Stimulated activated CD8-positive, alpha-beta memory T cell treated with anti-CD3 and anti-CD28 coated beads, Interleukin-12 subunit alpha, Interleukin-12 subunit beta, amount 100 ng/mL, for 4 hours (primary cell): ENCODE measurements around the gene SH3BP2.

Experiments
- DNase-seq: peaks from one replicate; pipeline ENCODE4 v3.0.0-alpha.2; 2020; ENCODE audit warnings: low read depth

Gene SH3BP2

GRCh38 chr4:2803624-2804448 lies 11.0 kb downstream of the SH3BP2 start:
- no peak for DNase-seq

- DNase-seq = no peak
Observed at GRCh38 chr4:2804449-2804972, 11.6 kb downstream of the SH3BP2 start.

GRCh38 chr4:2804973-2805501 lies 12.2 kb downstream of the SH3BP2 start:
- DNase-seq = no peak

DNA sequence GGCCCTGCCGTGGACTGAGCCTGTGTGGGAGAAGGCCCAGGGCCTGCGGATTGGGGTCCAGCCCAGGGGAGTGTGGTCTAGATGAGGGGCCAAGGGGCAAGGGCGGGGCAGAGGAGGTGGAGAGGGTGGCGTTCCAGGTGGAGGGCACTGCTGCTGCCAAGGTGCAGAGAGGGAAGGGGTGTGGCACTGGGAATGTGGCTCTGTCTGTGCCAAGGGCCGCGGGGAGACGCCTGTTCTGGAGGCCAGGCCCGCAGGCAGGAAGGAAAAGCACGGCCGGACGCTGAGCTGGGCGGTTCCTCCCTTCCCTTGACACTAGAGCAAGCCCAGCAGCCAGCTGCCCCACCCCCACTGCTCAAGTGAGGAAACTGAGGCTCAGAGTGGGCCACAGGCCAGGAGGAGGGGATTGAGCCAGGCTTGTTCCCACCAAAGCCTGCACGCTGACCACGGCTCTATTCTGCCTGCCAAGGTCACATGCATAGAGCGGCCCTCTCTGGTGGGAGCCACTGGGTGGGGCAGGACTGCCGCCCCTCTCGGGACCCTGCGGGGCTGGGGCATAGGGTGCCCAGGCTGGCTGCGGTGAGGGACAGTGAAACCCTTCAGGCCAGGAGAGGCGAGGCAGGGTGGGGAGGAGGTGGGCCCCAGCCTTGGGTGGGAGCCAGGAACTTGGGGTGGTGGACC lies 13.0 kb downstream of the SH3BP2 start:
- no peak for DNase-seq

DNA sequence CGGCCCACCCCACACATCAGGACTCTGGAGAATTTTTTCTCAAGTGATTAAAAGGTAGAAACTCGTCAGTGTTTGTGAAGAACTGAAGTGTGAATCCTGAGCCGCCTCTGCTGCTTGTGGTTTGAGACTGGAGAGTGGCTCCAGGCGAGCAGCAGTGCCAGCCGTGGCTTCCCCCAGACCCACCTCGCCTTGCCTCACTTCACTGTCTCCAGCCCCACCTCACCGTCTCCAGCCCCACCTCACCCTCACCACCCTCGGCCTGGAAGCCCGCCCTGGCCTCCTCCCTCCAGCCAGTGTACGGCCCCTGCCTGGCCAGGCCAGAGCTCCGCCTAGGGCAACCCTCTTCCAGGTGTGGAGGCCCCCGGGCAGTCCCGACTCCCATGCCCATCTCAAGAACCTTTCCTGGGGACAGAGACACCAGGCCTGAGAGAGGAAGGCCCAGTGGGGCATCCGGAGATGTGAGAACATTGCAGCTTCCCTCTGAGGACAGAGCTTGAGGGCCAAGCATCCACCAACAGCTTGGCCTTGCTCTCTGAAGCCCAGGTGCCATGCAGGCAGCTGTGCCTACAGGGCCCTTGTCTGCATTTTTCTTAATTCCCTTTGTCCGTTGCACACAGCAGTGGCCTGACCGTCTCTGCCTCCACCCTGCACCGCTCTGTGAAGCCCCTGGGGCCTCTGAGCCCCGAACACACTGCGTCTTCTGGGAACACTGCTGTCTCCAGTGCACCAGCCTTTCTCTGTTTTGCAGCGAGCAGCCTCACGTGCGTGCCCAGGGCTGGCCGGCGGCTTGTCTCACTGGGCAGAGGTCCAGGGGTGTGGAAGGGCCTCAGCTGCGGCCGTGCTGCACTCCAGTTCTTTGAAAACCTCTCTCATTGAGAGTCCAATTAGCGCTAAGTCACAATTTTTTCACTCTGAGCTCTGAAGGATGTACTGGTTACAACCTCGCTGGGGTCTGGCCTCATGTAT lies 13.8 kb downstream of the SH3BP2 start:
- no peak for DNase-seq

DNA sequence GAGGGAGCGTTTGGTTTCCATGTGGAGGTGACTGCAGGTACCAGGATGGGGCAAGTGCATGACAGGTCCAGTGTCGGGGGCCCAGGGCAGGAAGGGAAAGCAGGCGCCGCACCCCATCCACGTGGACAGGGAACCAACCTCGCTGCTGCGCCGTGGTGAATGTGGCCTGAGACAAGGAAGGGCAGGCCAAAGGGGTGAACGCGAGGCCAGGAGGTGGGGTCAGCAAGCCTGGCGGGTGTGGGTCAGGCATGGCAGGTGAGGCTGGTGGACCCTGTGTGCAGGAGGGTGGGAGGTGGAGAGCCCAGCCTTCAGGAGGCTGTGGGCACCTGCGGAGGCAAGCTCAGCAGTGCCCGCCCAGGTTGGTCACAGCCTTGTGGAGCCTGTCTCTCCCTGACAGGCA lies 14.7 kb downstream of the SH3BP2 start:
- no peak for DNase-seq

DNA sequence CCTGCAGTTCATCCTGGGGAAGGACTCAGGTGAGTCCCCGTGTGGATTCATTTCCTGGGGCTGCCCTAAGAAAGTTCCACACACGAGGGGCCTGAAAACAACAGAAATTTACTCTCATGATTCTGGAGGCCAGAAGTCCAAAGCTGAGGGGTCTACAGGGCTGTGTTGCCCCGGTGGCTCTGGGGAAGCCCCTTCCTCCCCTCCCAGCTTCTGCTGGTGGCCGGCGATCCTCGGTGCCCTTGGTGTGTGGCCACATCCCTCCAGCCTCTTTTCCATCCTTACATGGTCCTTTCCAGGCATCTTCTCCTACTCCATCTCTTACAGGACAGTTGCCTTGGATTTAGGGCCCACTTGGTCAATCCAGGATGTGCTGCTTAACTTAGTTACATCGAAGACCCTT lies 15.1 kb downstream of the SH3BP2 start:
- no peak for DNase-seq

GRCh38 chr4:2809610-2810180 lies 16.8 kb downstream of the SH3BP2 start:
- no peak for DNase-seq

DNA sequence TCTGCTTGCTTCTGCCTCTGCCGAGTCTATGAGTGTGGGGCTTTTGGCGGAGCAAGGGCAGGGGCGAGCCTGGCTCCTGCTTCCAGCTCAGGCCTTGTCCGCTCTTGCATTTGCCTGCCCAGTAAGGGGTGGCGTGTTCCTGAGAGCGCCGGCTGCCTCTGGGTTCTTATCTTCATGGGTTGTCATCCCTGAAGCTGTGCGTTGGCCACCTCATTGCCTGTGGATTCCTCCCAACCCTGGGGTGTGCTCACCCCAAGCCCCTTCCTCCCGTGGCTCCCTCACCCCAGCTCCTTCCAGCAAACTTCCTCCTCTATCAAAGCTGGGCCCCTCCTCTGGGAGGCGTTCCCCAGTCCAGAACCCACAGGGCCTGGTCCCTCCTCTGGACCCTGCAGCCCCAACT lies 17.5 kb downstream of the SH3BP2 start:
- DNase-seq = no peak

- no peak for DNase-seq
Observed at GRCh38 chr4:2811830-2812611, 19.1 kb downstream of the SH3BP2 start.

DNA sequence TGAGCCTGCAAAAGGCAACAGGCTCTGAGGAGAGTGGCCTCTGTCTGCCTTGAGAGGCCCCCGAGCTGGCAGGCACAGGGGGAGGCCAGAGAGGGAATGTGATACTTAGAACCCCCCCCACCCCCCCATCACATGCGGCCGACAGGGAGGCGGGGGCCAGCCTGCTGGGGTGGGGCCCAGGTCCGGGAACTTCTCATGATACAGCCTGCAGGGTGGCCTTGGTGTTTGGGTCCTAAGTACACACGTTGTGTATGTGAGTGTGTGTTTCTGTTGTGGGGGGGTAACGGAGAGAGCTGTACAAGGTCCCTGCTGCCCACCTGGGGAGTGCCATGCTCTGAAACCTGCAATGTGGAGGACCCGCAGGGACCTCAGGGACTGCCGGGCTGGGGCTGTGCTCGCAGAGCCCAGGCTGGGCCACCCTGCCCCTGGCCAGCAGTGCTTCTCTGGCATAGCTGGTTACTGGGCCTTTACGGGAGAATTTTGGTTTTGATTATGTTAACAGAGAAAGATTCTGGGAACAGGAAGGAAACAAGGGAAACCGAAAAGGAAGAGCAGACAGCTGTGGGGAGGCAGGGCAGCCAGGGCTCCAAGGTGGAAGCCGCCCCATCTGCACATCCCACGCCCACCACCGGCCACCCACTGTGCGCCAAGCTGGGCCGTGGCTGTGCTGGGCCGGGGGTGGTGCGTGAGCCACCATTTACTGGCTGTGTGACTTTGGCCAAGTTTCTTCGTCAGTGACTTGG lies 19.9 kb downstream of the SH3BP2 start:
- no peak for DNase-seq

GRCh38 chr4:2813446-2814405 lies 20.8 kb downstream of the SH3BP2 start:
- DNase-seq = no peak

DNA sequence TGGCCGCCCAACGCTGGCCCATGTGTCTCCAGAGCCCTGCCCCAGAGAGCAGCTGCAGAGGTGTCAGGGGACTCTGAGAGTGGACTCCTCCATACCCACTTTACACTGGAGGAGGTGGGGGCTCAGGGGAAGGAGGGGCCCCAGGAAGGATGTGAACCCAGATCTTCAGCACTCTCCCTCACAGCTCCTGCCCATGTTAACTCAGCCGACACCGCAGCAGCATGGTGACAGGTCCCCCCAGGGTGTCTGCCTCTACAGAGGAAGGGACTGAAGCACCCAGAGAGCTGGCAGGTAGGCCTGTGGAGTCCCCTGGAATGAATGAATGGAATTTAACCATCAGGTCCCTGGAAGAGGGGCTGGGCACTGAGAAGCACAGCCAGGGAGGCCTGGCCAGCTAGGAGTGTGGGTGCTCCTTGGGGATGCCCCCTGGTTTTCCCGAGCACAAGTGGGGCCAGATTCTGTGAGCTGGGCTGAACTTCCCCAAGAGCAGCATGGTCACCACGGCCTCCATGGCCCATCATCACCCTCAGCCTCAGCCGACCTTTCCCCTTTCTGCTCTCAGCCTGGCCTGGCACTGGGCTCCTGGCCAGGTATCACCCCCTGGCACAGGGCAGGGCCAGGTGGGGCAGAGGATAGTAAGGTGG lies 21.9 kb downstream of the SH3BP2 start:
- no peak for DNase-seq

DNA sequence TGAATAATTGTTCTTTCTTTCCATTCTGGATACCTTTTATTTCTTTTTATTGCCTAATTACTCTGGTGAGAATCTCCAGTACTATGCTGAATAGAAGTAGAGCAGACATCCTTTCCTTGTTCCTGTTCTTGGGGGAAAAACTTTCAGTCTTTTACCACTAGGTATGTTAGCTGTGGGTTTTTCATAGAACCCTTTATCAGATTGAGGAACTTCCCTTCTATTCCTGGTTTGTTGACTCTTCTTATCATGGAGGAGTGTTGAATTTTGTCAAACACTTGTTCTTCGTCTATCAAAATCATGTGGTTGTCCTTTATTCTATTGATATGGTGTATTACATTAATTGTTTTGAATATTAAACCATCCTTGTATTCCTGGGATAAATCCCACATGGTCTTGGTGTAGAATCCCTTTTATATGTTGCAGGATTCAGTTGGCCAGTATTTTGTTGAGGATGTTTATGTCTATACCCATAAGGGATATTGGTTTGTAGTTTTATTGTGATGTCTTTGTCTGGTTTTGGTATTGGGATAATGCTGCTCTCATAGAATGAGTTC lies 23.6 kb downstream of the SH3BP2 start:
- DNase-seq = no peak

DNA sequence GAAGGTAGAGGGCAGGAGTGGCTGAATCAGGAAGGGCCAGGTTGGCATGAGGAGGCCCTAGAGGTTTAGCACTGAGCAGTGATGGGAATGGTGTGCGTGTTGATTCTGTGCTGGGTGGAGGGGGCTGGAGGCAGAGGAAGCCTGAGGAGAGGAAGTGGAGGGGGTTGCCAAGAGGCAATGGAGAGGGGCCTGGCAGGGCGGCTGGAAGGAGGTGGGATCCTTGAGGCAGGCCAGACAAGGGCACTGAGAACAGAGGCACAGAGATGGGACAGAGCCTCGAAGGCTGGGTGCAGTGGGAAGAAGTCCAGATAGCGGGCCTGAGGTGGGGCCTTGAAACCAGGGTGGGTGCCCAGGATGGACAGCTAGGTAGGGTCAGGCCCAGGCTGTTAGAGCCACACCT lies 24.3 kb downstream of the SH3BP2 start:
- no peak for DNase-seq

DNA sequence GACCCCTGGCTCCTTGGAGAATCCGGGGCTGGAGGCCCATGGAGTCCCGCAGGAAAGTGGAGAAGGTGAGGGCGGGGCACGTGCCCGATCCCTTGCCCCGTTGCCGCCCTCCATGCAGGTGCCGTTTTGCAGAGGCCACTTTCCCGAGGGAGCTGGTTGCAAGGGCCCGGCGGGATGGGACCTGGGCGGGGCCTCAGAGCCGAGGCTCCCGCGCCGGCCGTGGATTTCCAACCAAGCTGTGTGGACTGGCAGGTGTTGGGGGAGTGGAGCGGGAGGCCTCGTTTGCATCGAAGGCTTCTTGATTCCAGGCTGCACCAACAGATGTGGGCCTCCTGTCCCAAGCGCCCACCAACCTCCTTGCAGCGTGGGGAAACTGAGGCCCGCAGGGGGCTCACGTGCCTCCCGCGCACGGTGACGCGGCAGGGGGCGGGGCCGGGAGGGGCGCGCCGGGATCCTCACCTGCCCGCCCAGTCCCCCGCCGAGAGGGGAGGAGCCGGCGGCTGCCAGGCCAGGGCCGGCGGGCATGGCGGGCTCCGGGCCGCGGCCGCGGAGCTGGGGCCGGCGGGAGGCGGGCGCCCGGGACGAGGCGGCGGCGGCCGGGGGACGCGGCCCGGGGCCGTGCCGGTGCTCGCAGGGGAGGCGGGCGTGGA lies 24.9 kb downstream of the SH3BP2 start:
- no peak for DNase-seq

DNA sequence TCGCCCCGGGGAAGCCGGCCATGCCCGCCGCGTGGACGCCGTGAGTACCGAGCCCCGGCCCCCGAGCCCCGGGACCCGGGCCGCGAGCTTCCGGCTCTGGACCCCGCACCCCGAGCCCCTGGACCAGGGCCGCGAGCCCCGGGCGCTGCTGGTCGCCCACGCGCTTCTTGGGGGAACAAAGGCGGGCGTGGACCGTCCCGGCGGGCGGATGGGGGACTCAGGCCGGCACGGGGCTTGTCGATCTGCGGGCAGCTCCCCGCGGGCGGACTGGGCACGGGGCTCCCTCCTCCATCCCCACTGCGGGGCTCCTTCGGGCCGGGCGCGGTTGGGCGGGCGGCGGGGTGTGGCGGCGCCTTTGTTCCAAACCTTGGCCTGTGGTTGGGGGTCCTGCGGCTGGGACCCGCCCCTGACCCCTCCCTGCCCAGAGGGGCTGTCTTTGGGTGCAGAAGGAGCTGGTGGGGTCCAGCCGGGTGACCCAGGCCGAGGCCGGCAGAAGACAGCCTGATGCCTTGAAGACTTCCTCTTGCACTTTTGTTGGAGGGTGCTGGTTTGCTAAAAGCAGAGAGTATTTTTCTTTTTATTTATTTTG lies 25.6 kb downstream of the SH3BP2 start:
- no peak for DNase-seq
